Glutamatergic neuron (in vitro differentiated cells): ENCODE results near the gene TRH. TPM values are rescaled to one million over a fixed set of nuclear protein-coding genes. Genes with fewer than 3 reads are reported as not detected.

ENCODE experiments used
- DNase-seq: peaks from one replicate; pipeline ENCODE4 v3.0.0; 2022
- H3K27ac Mint-ChIP-seq: one replicate; pipeline ENCODE4 v1.8.0; 2020; ENCODE audit warnings: mild to moderate bottlenecking, mixed read lengths, inconsistent platforms; ENCODE audit not compliant: unreplicated experiment
- H3K27me3 Mint-ChIP-seq: one replicate; pipeline ENCODE4 v1.8.0; 2020; ENCODE audit warnings: mild to moderate bottlenecking, moderate library complexity, mixed read lengths, inconsistent platforms; ENCODE audit not compliant: unreplicated experiment
- H3K36me3 Mint-ChIP-seq: one replicate; pipeline ENCODE4 v1.8.0; 2020; ENCODE audit warnings: mild to moderate bottlenecking, mixed read lengths, inconsistent platforms; ENCODE audit not compliant: unreplicated experiment
- H3K4me1 Mint-ChIP-seq: one replicate; pipeline ENCODE4 v1.8.0; 2020; ENCODE audit warnings: mild to moderate bottlenecking, low read depth, mixed read lengths, inconsistent platforms; ENCODE audit not compliant: unreplicated experiment
- H3K4me3 Mint-ChIP-seq: one replicate; pipeline ENCODE4 v1.8.0; 2020; ENCODE audit warnings: mild to moderate bottlenecking, mixed read lengths, inconsistent platforms; ENCODE audit not compliant: unreplicated experiment
- H3K9me3 Mint-ChIP-seq: one replicate; pipeline ENCODE4 v1.8.0; 2020; ENCODE audit warnings: mild to moderate bottlenecking, moderate library complexity, mixed read lengths, inconsistent platforms; ENCODE audit not compliant: unreplicated experiment
- CTCF ChIP-seq: fragments of 200-600 bp; sonication (generic); IDR thresholded peaks from one replicate; pipeline ENCODE4 v1.5.0; 2021; ENCODE audit not compliant: partially characterized antibody, unreplicated experiment
- total RNA-seq: library from RNA; stranded (reverse); fragmentation: NEBNext Ultra II Directional; extraction: Animal tissue kit (Norgen Biotek cat#: 25700); gene quantifications from one replicate; pipeline ENCODE4 v1.2.1, GENCODE V29; 2021; ENCODE audit not compliant: unreplicated experiment

The TRH gene
- total RNA-seq, 1 donor from 2014 or later, result 1.7 TPM

DNA sequence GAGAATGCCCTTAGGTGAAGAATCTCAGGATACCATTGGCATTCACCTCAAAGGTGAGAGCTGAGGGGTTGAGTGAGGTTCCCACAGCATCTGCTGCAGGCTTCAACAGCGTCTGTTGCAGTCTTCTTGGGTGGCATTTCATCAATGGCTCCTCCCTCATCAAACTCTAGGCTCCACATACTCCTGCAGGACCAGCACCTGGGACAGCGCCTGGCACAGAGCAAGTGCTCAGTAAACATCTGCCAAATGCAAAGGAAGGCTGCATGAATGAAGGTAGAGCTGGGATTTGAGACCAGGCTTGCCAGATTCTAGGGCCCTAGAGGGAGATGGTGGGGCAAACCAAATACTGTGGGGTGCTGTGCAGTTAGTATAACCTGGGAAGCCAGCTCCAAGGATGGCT is 9.6 kb downstream of the TRH start:
- Mint-ChIP-seq H3K9me3 (peaks cover 7% of the 10 kb centered on the region), H3K4me3 (no peak overlapping the region), H3K36me3 (peaks cover 5% of the 10 kb centered on the region), H3K4me1 (no peaks in the 10 kb centered on the region), H3K27ac (no peak overlapping the region), H3K27me3 (peaks cover 10% of the 10 kb centered on the region)
- TF ChIP-seq CTCF, result no peak
- no peak for DNase-seq

DNA sequence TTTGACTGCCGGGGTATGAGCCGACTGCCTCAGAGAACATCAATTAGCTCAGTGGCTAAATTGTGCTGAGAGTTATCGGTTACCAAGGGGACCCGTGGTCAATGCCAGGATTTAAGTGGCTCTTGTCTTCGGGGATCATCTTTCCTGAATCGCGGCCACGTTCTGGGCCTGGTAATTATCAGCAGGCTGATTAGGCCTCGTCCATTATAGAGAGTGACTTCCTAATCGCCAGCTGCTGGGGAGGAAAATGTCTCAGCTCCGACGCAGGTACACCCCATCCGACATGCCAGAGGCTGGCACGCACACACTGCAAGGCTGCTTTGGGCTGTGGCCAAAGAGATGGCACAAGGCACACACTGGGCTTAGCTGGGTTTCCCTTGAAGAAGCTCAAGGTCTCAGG is 10.6 kb downstream of the TRH start:
- no peak for DNase-seq
- Mint-ChIP-seq H3K4me1 (peaks cover 3% of the 10 kb centered on the region), H3K9me3 (peaks cover 7% of the 10 kb centered on the region), H3K36me3 (peaks cover 4% of the 10 kb centered on the region), H3K4me3 (no peak overlapping the region), H3K27me3 (peaks cover 10% of the 10 kb centered on the region), H3K27ac (no peak overlapping the region)
- no peak for TF ChIP-seq CTCF

GRCh38 chr3:129988429-129988828 is 13.9 kb downstream of the TRH start:
- H3K27ac Mint-ChIP-seq, result no peak overlapping the region

GRCh38 chr3:129989414-129989813 is 14.9 kb downstream of the TRH start:
- Mint-ChIP-seq H3K4me3 (no peak overlapping the region), H3K27ac (no peak overlapping the region), H3K4me1 (peaks cover 3% of the 10 kb centered on the region), H3K9me3 (peaks cover 3% of the 10 kb centered on the region), H3K36me3 (no peaks in the 10 kb centered on the region), H3K27me3 (peaks cover 3% of the 10 kb centered on the region)
- TF ChIP-seq CTCF, result no peak
- DNase-seq, result no peak

More at GRCh38 chr3:129988429-129988828, 13.9 kb downstream of the TRH start:
- TF ChIP-seq CTCF, result no peak
- peaks cover 3% of the 10 kb centered on the region for H3K9me3 Mint-ChIP-seq
- H3K27me3 Mint-ChIP-seq, result peaks cover 3% of the 10 kb centered on the region
- peaks cover 3% of the 10 kb centered on the region for H3K4me1 Mint-ChIP-seq
- H3K36me3 Mint-ChIP-seq, result no peaks in the 10 kb centered on the region
- DNase-seq, result no peak
- H3K4me3 Mint-ChIP-seq, result no peak overlapping the region

GRCh38 chr3:129992781-129993180 is 18.3 kb downstream of the TRH start:
- TF ChIP-seq CTCF, result peak; percentile 23
- Mint-ChIP-seq H3K36me3 (no peaks in the 10 kb centered on the region), H3K9me3 (peaks cover 2% of the 10 kb centered on the region), H3K4me1 (peaks cover 3% of the 10 kb centered on the region), H3K27me3 (peaks cover 5% of the 10 kb centered on the region), H3K27ac (no peak overlapping the region), H3K4me3 (no peak overlapping the region)
- DNase-seq, result peak; percentile 36
